HG02678 (cell line): ENCODE data around the gene C6orf52.
"Not testable (repeated sequence)": the region's sequence is repeated elsewhere in the genome, so short reads cannot be mapped to it uniquely, and the experiment has no call there.

Experiments
- ATAC-seq: cut with Tn5 transposase; IDR thresholded peaks from one replicate; pipeline ENCODE4 v1.9.1; 2021; ENCODE audit warnings: mild to moderate bottlenecking, moderate library complexity; ENCODE audit not compliant: unreplicated experiment

The C6orf52 gene

GRCh38 chr6:10713962-10714361, 19.5 kb upstream of the C6orf52 start:
- ATAC-seq: no peak

GRCh38 chr6:10696655-10697054, 2.2 kb upstream of the C6orf52 start:
- no peak for ATAC-seq

DNA sequence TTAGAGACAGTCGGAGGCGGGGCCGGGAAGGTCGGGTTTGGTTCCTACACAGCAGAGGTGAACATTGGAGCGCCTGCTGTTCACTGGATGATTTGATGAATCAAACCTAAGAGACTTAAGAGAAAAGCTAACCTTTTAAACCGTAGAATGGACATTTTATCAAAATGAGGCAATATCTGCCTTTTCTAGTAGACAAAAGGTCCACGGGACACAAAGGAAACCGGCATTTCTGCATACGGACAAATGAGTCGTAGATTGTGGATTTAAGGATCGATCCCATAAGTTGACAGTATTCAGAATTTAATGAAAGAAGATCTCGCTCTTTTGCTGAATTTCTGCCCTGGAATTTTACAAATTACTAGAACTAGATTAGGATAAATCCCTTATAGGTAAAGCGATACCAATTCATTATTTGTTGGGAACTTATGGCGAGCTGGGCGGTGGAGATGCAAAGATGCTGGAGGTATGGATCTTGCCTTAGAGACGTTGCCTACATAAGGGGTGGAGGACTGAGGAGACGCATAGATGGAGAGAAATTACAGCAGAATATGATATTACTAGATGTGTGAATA, 756 bp upstream of the C6orf52 start:
- no peak for ATAC-seq

- ATAC-seq: no peak
Measured at GRCh38 chr6:10692965-10693538, 1.4 kb downstream of the C6orf52 start.

DNA sequence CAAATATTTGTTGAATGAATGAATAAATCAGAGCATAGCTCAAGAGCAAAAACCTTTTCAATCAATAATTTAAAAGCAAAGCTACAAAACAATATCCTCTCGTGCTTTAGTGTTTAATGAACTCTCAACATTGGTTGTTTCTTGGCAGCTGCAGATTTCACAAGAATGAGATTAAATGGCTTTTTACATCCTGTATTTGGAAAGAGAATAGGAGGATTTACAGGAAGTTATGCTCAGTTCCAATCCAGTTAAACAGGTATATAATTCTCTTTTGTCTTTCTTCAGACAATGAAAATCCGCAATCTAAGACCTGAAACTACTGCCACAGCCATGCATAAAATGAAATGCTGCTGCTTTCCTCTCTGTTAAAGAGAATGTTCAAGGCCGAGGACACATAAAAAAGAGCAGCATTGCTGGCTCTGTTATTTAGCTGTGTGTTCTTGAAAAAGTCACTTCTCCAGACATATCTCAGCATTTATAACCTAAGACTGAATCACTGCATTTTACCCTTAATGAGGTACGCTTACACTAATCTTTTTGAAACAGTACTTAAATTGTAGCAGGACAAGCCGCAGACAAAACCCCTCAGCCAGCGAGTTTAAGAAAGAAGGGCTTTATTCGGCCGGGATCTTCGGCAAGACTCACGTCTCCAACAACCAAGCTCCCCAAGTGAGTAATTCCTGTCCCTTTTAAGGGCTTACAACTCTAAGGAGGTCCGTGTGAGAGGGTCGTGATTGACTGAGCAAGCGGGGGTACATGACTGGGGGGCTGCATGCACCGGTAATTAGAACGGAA, 3.6 kb downstream of the C6orf52 start:
- no peak for ATAC-seq

DNA sequence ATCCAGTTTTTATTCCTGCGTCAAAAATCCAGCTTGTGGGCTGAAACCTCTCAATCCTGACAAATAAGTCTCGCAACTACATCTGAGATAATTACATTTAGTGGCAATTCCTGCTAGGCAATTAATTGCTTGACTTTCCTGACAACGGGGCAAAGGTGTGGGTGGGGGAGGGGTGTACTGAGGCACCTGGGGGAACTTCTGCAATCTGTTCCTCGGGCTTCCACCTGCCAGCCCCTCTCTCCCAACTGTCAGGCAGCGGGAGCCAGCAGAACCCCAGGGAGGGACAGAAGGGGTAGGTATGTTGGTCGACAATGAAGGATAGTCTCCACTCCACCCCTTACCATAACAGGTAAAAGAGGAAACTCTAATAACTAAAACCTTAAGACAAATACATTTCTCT, 6.8 kb downstream of the C6orf52 start:
- ATAC-seq: no peak

- no peak for ATAC-seq
Measured at GRCh38 chr6:10686901-10687300, 7.5 kb downstream of the C6orf52 start.

GRCh38 chr6:10685092-10685915, 9.1 kb downstream of the C6orf52 start:
- ATAC-seq: no peak

DNA sequence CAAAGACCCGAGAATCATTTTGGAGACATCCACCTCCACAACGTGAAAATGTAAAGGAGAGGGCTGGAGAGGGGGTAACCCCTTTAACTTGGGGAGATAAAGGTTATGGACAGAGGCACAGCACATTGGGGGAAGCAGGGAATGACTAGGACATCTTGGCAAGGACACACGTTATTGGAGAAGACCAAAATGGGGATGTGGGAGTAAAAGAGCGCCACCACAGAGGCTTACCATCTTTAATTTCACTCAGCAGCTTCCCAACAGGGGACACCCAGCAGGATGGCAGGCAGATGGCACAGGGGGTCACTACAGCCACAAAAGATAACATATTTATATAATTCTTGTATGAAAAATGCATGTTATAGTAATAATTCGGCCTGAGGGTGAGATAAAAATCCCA, 9.8 kb downstream of the C6orf52 start:
- ATAC-seq: no peak

DNA sequence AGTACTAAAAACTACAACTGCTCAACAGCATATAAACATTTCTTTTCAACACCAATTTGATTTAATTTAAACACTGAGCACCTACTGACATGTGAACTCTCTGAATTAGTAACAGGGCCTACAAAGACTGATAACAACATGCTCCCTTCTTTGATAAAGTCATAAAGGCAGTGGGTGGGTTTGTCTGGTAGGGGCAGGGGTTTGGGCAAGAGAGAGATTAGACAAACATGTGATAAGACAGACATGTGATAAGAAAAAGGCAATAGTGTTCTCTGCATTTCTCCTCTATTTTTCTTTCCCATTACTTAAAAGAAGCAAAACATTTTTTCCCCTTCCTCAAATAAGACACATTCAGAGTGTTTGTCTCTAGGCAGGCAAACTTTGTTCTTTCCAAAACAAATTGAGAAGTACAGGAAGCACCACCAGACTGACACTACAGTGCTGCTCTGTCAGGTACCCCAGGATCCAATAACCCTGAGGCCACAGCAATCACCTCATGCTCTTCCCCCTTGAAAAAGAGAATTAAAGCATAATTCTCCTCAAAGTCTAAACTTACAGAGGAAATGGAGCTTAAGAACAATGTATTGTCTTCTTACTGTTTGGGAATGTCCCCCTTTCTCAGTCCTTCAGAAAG, 11.9 kb downstream of the C6orf52 start:
- ATAC-seq: no peak

GRCh38 chr6:10681795-10682194, 12.6 kb downstream of the C6orf52 start:
- ATAC-seq: no peak

- no peak for ATAC-seq
Measured at GRCh38 chr6:10678456-10678855, 16.0 kb downstream of the C6orf52 start.

GRCh38 chr6:10676403-10676802, 18.0 kb downstream of the C6orf52 start:
- no peak for ATAC-seq

- no peak for ATAC-seq
Measured at GRCh38 chr6:10668126-10668917, 26.1 kb downstream of the C6orf52 start.

DNA sequence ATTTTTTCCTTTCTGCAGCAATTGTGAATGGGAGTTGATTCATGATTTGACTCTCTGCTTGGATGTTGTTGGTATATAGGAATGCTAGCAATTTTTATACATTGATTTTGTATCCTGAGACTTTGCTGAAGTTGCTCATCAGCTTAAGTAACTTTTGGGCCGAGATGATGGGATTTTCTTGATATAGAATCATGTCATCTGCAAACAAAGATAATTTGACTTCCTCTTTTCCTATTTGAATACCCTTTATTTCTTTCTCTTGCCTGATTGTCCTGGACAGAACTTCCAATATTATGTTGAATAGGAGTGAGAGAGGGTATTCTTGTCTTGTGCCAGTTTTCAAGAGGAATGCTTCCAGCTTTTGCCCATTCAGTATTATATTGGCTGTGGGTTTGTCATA, 28.8 kb downstream of the C6orf52 start:
- ATAC-seq: not testable (repeated sequence)

- ATAC-seq: no peak
Measured at GRCh38 chr6:10662742-10663141, 31.7 kb downstream of the C6orf52 start.

DNA sequence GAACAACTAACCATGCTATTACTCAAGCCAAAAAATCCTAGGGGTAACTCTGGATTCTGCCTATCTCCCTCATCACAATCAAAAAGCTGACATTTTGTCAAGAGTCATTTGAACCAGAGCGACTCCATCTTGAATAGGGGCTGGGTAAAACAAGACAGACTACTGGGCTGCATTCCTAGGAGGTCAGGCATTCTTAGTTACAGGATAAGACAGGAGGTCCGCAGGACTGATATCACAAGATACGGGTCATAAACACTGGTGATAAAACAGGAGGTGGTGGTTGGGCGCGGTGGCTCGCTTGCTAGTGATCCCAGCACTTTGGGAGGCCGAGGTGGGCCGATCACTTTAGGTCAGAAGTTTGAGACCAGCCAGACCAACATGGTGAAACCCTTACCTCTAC, 32.2 kb downstream of the C6orf52 start:
- no peak for ATAC-seq

GRCh38 chr6:10660431-10661191, 33.8 kb downstream of the C6orf52 start:
- not testable (repeated sequence) for ATAC-seq

GRCh38 chr6:10659699-10660348, 34.6 kb downstream of the C6orf52 start:
- ATAC-seq: no peak
